IMR-90 (cell line): ENCODE data around the gene SPTLC2. TPM values are rescaled to one million over a fixed set of nuclear protein-coding genes. Genes with fewer than 3 reads are reported as not detected.

ENCODE experiments used
- ATAC-seq: fragments of 200-7000 bp; cut with Tn5 transposase; 2 replicates; pipeline ENCODE4 v1.9.1; 2020; ENCODE audit warnings: low read depth, mild to moderate bottlenecking, moderate library complexity
- BruUV-seq: library from RNA; stranded (reverse); fragments of 400-500 nt; replicated peaks from 2 replicates; lab custom pipeline; 2021; lab: Mats Ljungman, UMichigan
- CTCF ChIA-PET: fragments of 300-600 bp; formaldehyde crosslinking; extraction: SDS; loops from one replicate; lab custom pipeline; 2021; ENCODE audit warnings: antibody characterized with exemption; lab: Yijun Ruan, JAX
- POLR2A ChIA-PET: fragments of 300-600 bp; sonication (Branson Sonifier 250); formaldehyde crosslinking; loops from one replicate; lab custom pipeline; 2022; ENCODE audit warnings: antibody characterized with exemption; ENCODE audit not compliant: unreplicated experiment; lab: Charles Lee
- DNase-seq: peaks from one replicate; pipeline ENCODE4 v3.0.0; 2013
- H2AFZ ChIP-seq: replicated peaks from 2 replicates; pipeline ENCODE3; 2013; ENCODE audit warnings: low read length, mild to moderate bottlenecking; ENCODE audit not compliant: poor library complexity
- H2AK5ac ChIP-seq: 2 replicates; pipeline ENCODE4 v1.6.1; 2013; ENCODE audit warnings: low read depth, low read length, inconsistent platforms
- H2AK9ac ChIP-seq: replicated peaks from 2 replicates; pipeline ENCODE3; 2013; ENCODE audit warnings: mild to moderate bottlenecking, low read depth, low read length, moderate library complexity; ENCODE audit not compliant: poor library complexity
- H2BK120ac ChIP-seq: 2 replicates; pipeline ENCODE4 v1.6.1; 2013; ENCODE audit warnings: low read depth, low read length, inconsistent platforms
- H2BK15ac ChIP-seq: 3 replicates; pipeline ENCODE4 v1.6.1; 2013; ENCODE audit warnings: low read depth, low read length, inconsistent platforms
- H2BK20ac ChIP-seq: 2 replicates; pipeline ENCODE4 v1.6.1; 2013; ENCODE audit warnings: low read depth, mild to moderate bottlenecking, inconsistent platforms, low read length, moderate library complexity
- H2BK5ac ChIP-seq: 2 replicates; pipeline ENCODE4 v1.6.1; 2013; ENCODE audit warnings: mild to moderate bottlenecking, low read depth, low read length, inconsistent platforms; ENCODE audit not compliant: poor library complexity, severe bottlenecking
- H3K14ac ChIP-seq: replicated peaks from 2 replicates; pipeline ENCODE4 v1.6.1; 2013; ENCODE audit warnings: low read depth, low read length, inconsistent platforms
- H3K18ac ChIP-seq: 2 replicates; pipeline ENCODE4 v1.6.1; 2013; ENCODE audit warnings: low read depth, low read length, control low read depth
- H3K23ac ChIP-seq: 2 replicates; pipeline ENCODE4 v1.6.1; 2013; ENCODE audit warnings: low read depth, low read length, inconsistent platforms
- H3K27ac ChIP-seq: 2 replicates; pipeline ENCODE4 v1.5.1; 2013; ENCODE audit warnings: mild to moderate bottlenecking, control low read depth, low read length; ENCODE audit not compliant: insufficient read depth
- H3K27me3 ChIP-seq: 2 replicates; pipeline ENCODE4 v1.6.1; 2013; ENCODE audit warnings: low read length; ENCODE audit not compliant: control insufficient read depth, insufficient read depth
- H3K36me3 ChIP-seq: 2 replicates; pipeline ENCODE4 v1.6.1; 2013; ENCODE audit warnings: low read length, mixed read lengths; ENCODE audit not compliant: control insufficient read depth, insufficient read depth
- H3K4ac ChIP-seq: 2 replicates; pipeline ENCODE4 v1.6.1; 2013; ENCODE audit warnings: low read depth, low read length, inconsistent platforms
- H3K4me1 ChIP-seq: 2 replicates; pipeline ENCODE4 v1.6.1; 2013; ENCODE audit warnings: low read length, mixed read lengths; ENCODE audit not compliant: control insufficient read depth, insufficient read depth
- H3K4me2 ChIP-seq: 2 replicates; pipeline ENCODE4 v1.6.1; 2013; ENCODE audit warnings: low read depth, mild to moderate bottlenecking, control low read depth, low read length, moderate library complexity
- H3K4me3 ChIP-seq: 2 replicates; pipeline ENCODE4 v1.5.1; 2013; ENCODE audit warnings: low read depth, mild to moderate bottlenecking, control low read depth, low read length, moderate library complexity; ENCODE audit not compliant: insufficient read depth
- H3K56ac ChIP-seq: 2 replicates; pipeline ENCODE4 v1.6.1; 2013; ENCODE audit warnings: low read length, inconsistent platforms; ENCODE audit not compliant: insufficient read depth; ENCODE audit errors: extremely low read depth
- H3K79me1 ChIP-seq, 2 experiments: 2 replicates each; pipeline ENCODE4 v1.6.1; 2013; ENCODE audit warnings: low read length in 2 of 2, inconsistent platforms in 1 of 2, low read depth in 1 of 2
- H3K9ac ChIP-seq: 2 replicates; pipeline ENCODE4 v1.6.1; 2013; ENCODE audit warnings: low read depth, low read length, control low read depth
- H3K9me1 ChIP-seq: 2 replicates; pipeline ENCODE4 v1.6.1; 2013; ENCODE audit warnings: low read length, inconsistent platforms; ENCODE audit not compliant: insufficient read depth
- H3K9me3 ChIP-seq: 2 replicates; pipeline ENCODE4 v1.6.1; 2013; ENCODE audit warnings: low read length; ENCODE audit not compliant: control insufficient read depth, insufficient read depth
- H4K20me1 ChIP-seq: 2 replicates; pipeline ENCODE4 v1.6.1; 2013; ENCODE audit warnings: low read length, inconsistent platforms; ENCODE audit not compliant: insufficient read depth
- H4K5ac ChIP-seq: 2 replicates; pipeline ENCODE4 v1.6.1; 2013; ENCODE audit warnings: mild to moderate bottlenecking, low read depth, low read length, control low read depth
- H4K8ac ChIP-seq, 2 experiments: 2 replicates each; pipeline ENCODE4 v1.6.1; 2013; ENCODE audit warnings: low read depth in 2 of 2, low read length in 2 of 2, control low read depth in 1 of 2, inconsistent platforms in 1 of 2
- H4K91ac ChIP-seq: 2 replicates; pipeline ENCODE4 v1.6.1; 2013; ENCODE audit warnings: low read depth, low read length, inconsistent platforms; ENCODE audit not compliant: insufficient read depth
- BHLHE40 ChIP-seq: fragments of 150-350 bp; IDR thresholded peaks from 2 replicates; pipeline ENCODE4 v1.6.1; 2016; ENCODE audit warnings: mild to moderate bottlenecking, low read depth, low read length
- CEBPB ChIP-seq: IDR thresholded peaks from 2 replicates; pipeline ENCODE4 v1.6.1; 2012; ENCODE audit warnings: low read depth, low read length, improper control_type of control experiment
- CHD1 ChIP-seq: IDR thresholded peaks from 2 replicates; pipeline ENCODE4 v1.6.1; 2012; ENCODE audit warnings: low read depth, low read length, improper control_type of control experiment
- FOS ChIP-seq: fragments of 150-350 bp; IDR thresholded peaks from 2 replicates; pipeline ENCODE4 v1.6.1; 2016; ENCODE audit warnings: low read depth, low read length
- MAFK ChIP-seq: IDR thresholded peaks from 2 replicates; pipeline ENCODE4 v1.6.1; 2012; ENCODE audit warnings: low read depth, low read length, improper control_type of control experiment
- MAZ ChIP-seq: IDR thresholded peaks from 2 replicates; pipeline ENCODE4 v1.6.1; 2012; ENCODE audit warnings: low read depth, mild to moderate bottlenecking, low read length, improper control_type of control experiment, moderate library complexity, borderline replicate concordance
- MXI1 ChIP-seq: IDR thresholded peaks from 2 replicates; pipeline ENCODE4 v1.6.1; 2012; ENCODE audit warnings: low read depth, mild to moderate bottlenecking, low read length, moderate library complexity, borderline replicate concordance
- NFE2L2 ChIP-seq: fragments of 150-350 bp; IDR thresholded peaks from 2 replicates; pipeline ENCODE4 v1.6.1; 2016; ENCODE audit warnings: low read depth, mild to moderate bottlenecking, low read length
- POLR2A ChIP-seq: IDR thresholded peaks from 2 replicates; pipeline ENCODE4 v1.6.1; 2012; ENCODE audit warnings: mild to moderate bottlenecking, low read depth, low read length
- RAD21 ChIP-seq: IDR thresholded peaks from 2 replicates; pipeline ENCODE4 v1.6.1; 2012; ENCODE audit warnings: low read length, improper control_type of control experiment
- RCOR1 ChIP-seq: IDR thresholded peaks from 2 replicates; pipeline ENCODE4 v1.6.1; 2012; ENCODE audit warnings: mild to moderate bottlenecking, low read length, improper control_type of control experiment; ENCODE audit not compliant: insufficient replicate concordance
- RFX5 ChIP-seq: IDR thresholded peaks from 2 replicates; pipeline ENCODE4 v1.8.0; 2012; ENCODE audit warnings: low read depth, mild to moderate bottlenecking, low read length, moderate library complexity
- SMC3 ChIP-seq: fragments of 150-350 bp; IDR thresholded peaks from 2 replicates; pipeline ENCODE4 v1.6.1; 2016; ENCODE audit warnings: low read depth, mild to moderate bottlenecking, antibody characterized with exemption, low read length, moderate library complexity
- WGBS, 2 experiments: methylation state at CpG; one replicate each; pipeline versions ENCODE4 v1.1.5 to v1.1.7; 2013; ENCODE audit warnings: missing lambda C conversion rate in 2 of 2; ENCODE audit not compliant: insufficient read length in 1 of 2; ENCODE audit errors: extremely low coverage in 2 of 2; 5-methylcytosine and 5-hydroxymethylcytosine counted together
- dilution Hi-C: fragments of 300-500 bp; cut with HindIII; formaldehyde crosslinking; loops from one replicate; pipeline ENCODE4 v1.14.3; 2018; ENCODE audit warnings: low sequenced_read_pairs; ENCODE audit not compliant: unreplicated experiment
- in situ Hi-C: fragments of 300-500 bp; cut with MboI; formaldehyde crosslinking; loops from 3 replicates; pipeline ENCODE4 v1.14.3; 2019; ENCODE audit warnings: low sequenced_read_pairs, inconsistent platforms, mixed read lengths
- intact Hi-C: fragments of 100-400 bp; cut with micrococcal nuclease; formaldehyde crosslinking; loops from 2 replicates; pipeline ENCODE4 v1.10.0; 2022
- polyA plus RNA-seq, 3 experiments: library from polyadenylated mRNA; depleted of rRNA; stranded (reverse); fragments of >200 nt; gene quantifications; 2 replicates each; pipeline ENCODE4 v1.2.3, GENCODE V29; 2012; ENCODE audit warnings: low replicate concordance in 1 of 3
- total RNA-seq: library from RNA; depleted of rRNA; stranded (reverse); fragments of >200 nt; gene quantifications from 2 replicates; pipeline ENCODE4 v1.2.3, GENCODE V29; 2012
- TF ChIP-seq, protein P1 (sequence below): fragments of 150-350 bp; IDR thresholded peaks from 2 replicates; pipeline ENCODE4 v1.6.1; 2016; ENCODE audit warnings: low read depth, mild to moderate bottlenecking, low read length, moderate library complexity, borderline replicate concordance
- TF ChIP-seq, protein P2 (sequence below): fragments of 150-350 bp; IDR thresholded peaks from 2 replicates; pipeline ENCODE4 v1.6.1; 2017; ENCODE audit warnings: mild to moderate bottlenecking, antibody characterized with exemption, low read length, low read depth
- TF ChIP-seq, protein P3 (sequence below): conservative IDR thresholded peaks from 2 replicates; pipeline ENCODE4 v1.5.1; 2012; ENCODE audit warnings: mild to moderate bottlenecking, low read depth, low read length, improper control_type of control experiment

Gene SPTLC2
- total and polyA plus RNA-seq, 2 of the 4 experiments (the other 2 are of a cell fraction), result 22.6 to 68.3 TPM

DNA sequence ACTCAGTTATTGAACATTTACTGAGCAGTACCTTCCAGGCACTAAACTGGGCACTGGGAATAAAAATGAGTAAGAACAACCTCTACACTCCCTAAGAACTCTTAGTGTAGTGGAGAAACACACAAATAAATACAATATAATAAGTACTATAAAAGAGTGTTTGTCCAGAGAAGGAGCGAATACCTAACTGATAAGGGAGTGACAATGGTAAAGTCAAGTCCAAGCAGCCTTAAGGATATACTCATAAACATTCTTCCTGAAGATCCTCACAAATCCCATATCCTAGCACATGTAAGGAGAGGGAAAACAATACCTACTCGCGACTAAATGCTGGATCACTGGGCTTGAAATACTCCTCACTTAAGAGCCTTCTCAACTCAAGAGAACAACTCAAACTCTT is 32.8 kb downstream of the SPTLC2 start:
- Histone ChIP-seq H3K79me1 (peaks cover 37 to 57% of the 10 kb centered on the region in 2 experiments), H2AK9ac (no peak overlapping the region), H3K14ac (no peak overlapping the region), H2AK5ac (no peak overlapping the region), H2AFZ (no peak overlapping the region), H2BK5ac (no peak overlapping the region), H3K9me3 (no peaks in the 10 kb centered on the region), H3K4me3 (no peak overlapping the region), H3K23ac (no peak overlapping the region), H3K4ac (no peak overlapping the region), H2BK120ac (no peak overlapping the region), H2BK20ac (no peak overlapping the region; the same call in 1 of the 2 replicates), H3K9me1 (peaks cover 10% of the 10 kb centered on the region), H3K9ac (no peak overlapping the region), H3K36me3 (0 out of 2 replicates have a peak, but pooled peaks cover 2% of the 10 kb centered on the region), H3K27ac (no peak overlapping the region), H3K27me3 (no peaks in the 10 kb centered on the region), H3K56ac (no peak overlapping the region), H4K8ac (no peak overlapping the region), H4K91ac (no peak overlapping the region), H2BK15ac (no peak overlapping the region), H4K20me1 (peaks cover 36% of the 10 kb centered on the region), H3K18ac (0 out of 2 replicates have a peak overlapping the region, but pooled peaks have one; percentile 20), H4K5ac (no peak overlapping the region), H3K4me2 (no peak overlapping the region), H3K4me1 (peaks cover 22% of the 10 kb centered on the region)
- POLR2A ChIA-PET, result no interaction called here
- intact Hi-C loops, result no loop called here
- BruUV-seq, result no TSS peak
- WGBS, 2 experiments, result no CpG with 5 or more reads among the region's 3 CpGs
- TF ChIP-seq MAZ (no peak), CHD1 (no peak), CEBPB (no peak), NFE2L2 (no peak), POLR2A (no peak), SMC3 (no peak), FOS (no peak), RCOR1 (no peak), BHLHE40 (no peak), MAFK (no peak), RFX5 (no peak), RAD21 (no peak), MXI1 (no peak)
- TF ChIP-seq, protein P1, sequence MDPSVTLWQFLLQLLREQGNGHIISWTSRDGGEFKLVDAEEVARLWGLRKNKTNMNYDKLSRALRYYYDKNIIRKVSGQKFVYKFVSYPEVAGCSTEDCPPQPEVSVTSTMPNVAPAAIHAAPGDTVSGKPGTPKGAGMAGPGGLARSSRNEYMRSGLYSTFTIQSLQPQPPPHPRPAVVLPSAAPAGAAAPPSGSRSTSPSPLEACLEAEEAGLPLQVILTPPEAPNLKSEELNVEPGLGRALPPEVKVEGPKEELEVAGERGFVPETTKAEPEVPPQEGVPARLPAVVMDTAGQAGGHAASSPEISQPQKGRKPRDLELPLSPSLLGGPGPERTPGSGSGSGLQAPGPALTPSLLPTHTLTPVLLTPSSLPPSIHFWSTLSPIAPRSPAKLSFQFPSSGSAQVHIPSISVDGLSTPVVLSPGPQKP, result no peak
- TF ChIP-seq, protein P2, sequence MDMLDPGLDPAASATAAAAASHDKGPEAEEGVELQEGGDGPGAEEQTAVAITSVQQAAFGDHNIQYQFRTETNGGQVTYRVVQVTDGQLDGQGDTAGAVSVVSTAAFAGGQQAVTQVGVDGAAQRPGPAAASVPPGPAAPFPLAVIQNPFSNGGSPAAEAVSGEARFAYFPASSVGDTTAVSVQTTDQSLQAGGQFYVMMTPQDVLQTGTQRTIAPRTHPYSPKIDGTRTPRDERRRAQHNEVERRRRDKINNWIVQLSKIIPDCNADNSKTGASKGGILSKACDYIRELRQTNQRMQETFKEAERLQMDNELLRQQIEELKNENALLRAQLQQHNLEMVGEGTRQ, result no peak
- TF ChIP-seq, protein P3, sequence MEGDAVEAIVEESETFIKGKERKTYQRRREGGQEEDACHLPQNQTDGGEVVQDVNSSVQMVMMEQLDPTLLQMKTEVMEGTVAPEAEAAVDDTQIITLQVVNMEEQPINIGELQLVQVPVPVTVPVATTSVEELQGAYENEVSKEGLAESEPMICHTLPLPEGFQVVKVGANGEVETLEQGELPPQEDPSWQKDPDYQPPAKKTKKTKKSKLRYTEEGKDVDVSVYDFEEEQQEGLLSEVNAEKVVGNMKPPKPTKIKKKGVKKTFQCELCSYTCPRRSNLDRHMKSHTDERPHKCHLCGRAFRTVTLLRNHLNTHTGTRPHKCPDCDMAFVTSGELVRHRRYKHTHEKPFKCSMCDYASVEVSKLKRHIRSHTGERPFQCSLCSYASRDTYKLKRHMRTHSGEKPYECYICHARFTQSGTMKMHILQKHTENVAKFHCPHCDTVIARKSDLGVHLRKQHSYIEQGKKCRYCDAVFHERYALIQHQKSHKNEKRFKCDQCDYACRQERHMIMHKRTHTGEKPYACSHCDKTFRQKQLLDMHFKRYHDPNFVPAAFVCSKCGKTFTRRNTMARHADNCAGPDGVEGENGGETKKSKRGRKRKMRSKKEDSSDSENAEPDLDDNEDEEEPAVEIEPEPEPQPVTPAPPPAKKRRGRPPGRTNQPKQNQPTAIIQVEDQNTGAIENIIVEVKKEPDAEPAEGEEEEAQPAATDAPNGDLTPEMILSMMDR, result no peak
- ATAC-seq (no peak), DNase-seq (no peak)
- CTCF ChIA-PET, result no interaction called here
- in situ Hi-C loops, result no loop called here
- dilution Hi-C loops, result no loop called here
